Gastrocnemius medialis (tissue), 4 donors: ENCODE results near the gene LCT. TPM values are rescaled to one million over a fixed set of nuclear protein-coding genes. Genes with fewer than 3 reads are reported as not detected.

Source experiments
- ATAC-seq, 2 donors: fragments of 150-250 bp; one replicate each; pipeline ENCODE4 v1.9.1; 2016
- DNase-seq, 2 donors: peaks; one replicate each; pipeline ENCODE4 v3.0.0-alpha.2; 2019
- H3K27ac ChIP-seq, 4 donors: fragments of 200-600 bp; sonication (generic); 1 replicate in 1 of 4; 2 replicates in 3 of 4; pipeline ENCODE4 v1.5.1; 2016 to 2018; ENCODE audit warnings: mild to moderate bottlenecking in 2 of 4, moderate library complexity in 1 of 4
- H3K27me3 ChIP-seq, 3 donors: fragments of 200-600 bp; sonication (generic) in 2 of 3; 1 replicate in 1 of 3; 2 replicates in 2 of 3; pipeline versions ENCODE4 v1.5.1 to v1.6.0; 2016 to 2019; ENCODE audit warnings: mild to moderate bottlenecking in 1 of 3, moderate library complexity in 1 of 3
- H3K36me3 ChIP-seq, 2 donors: fragments of 200-600 bp; sonication (generic) in 1 of 2; one replicate each; pipeline ENCODE4 v1.5.1; 2017 to 2018
- H3K4me1 ChIP-seq, 2 donors: fragments of 200-600 bp; sonication (generic) in 1 of 2; one replicate each; pipeline ENCODE4 v1.5.1; 2016 to 2017; ENCODE audit warnings: mild to moderate bottlenecking in 2 of 2
- H3K4me3 ChIP-seq, 4 donors: fragments of 200-600 bp; sonication (generic) in 3 of 4; 1 replicate in 1 of 4; 2 replicates in 3 of 4; pipeline ENCODE4 v1.5.1; 2016 to 2019; ENCODE audit warnings: mild to moderate bottlenecking in 2 of 4
- H3K9me3 ChIP-seq, 3 donors: fragments of 200-600 bp; sonication (generic) in 2 of 3; 1 replicate in 1 of 3; 2 replicates in 2 of 3; pipeline ENCODE4 v1.5.1; 2016 to 2019
- CTCF ChIP-seq, 5 experiments: fragments of 450-650 bp in 3 of 5; fragments of 200-600 bp in 2 of 5; sonication (generic) in 2 of 5; IDR thresholded peaks in 4 of 5; conservative IDR thresholded peaks in 1 of 5; 1 replicate in 4 of 5; 2 replicates in 1 of 5; pipeline ENCODE4 v1.5.1; 2016 to 2019; ENCODE audit warnings: antibody characterized with exemption in 5 of 5, mild to moderate bottlenecking in 3 of 5, moderate library complexity in 3 of 5
- POLR2A ChIP-seq, 2 donors: fragments of 450-650 bp; IDR thresholded peaks; one replicate each; pipeline ENCODE4 v1.6.1; 2017; ENCODE audit warnings: antibody characterized with exemption in 2 of 2, mild to moderate bottlenecking in 2 of 2, moderate library complexity in 2 of 2
- in situ Hi-C, 4 donors: fragments of 200-750 bp; cut with MboI; loops; one replicate each; pipeline versions ENCODE4 v1.15.0 to v1.8.0; 2017; ENCODE audit warnings: low sequenced_read_pairs in 4 of 4
- intact Hi-C: fragments of 100-400 bp; cut with DNase I; formaldehyde crosslinking; loops from one replicate; pipeline ENCODE4 v1.15.1; 2023; ENCODE audit warnings: low total_unique reads
- total RNA-seq, 4 donors: library from RNA; depleted of rRNA; stranded (reverse); fragments of >200 nt; gene quantifications; one replicate each; pipeline versions ENCODE4 v1.1.0 to v1.2.3, GENCODE V29; 2016

Gene LCT
- total RNA-seq, 4 donors from 2014 or later, result 0.13 TPM; not detected in 3

- TF ChIP-seq CTCF (IDR thresholded peaks at IDR 0.05 in 4 of 5, conservative IDR thresholded peaks at IDR 0.05 in 1 of 5), result no peak
- no peak for TF ChIP-seq POLR2A (IDR thresholded peaks at IDR 0.05)
- DNase-seq (no peak), ATAC-seq (no peak)
- Histone ChIP-seq H3K4me3 (no peak overlapping the region), H3K9me3 (no peaks in the 10 kb centered on the region), H3K27ac (no peak overlapping the region), H3K4me1 (no peaks in the 10 kb centered on the region), H3K27me3 (no peaks in the 10 kb centered on the region), H3K36me3 (peaks cover 3 to 67% of the 10 kb centered on the region in 2 donors)
- in situ Hi-C loops (no loop called here), intact Hi-C loops (no loop called here)
Observed at GRCh38 chr2:135862718-135863117, 25.7 kb upstream of the LCT start.

GRCh38 chr2:135853401-135853800 is 16.4 kb upstream of the LCT start:
- in situ Hi-C loops, result no loop called here
- intact Hi-C loops, result no loop called here
- no peaks in the 10 kb centered on the region for H3K27me3 ChIP-seq
- no peak for TF ChIP-seq POLR2A (IDR thresholded peaks at IDR 0.05)
- no peak for TF ChIP-seq CTCF (IDR thresholded peaks at IDR 0.05 in 4 of 5, conservative IDR thresholded peaks at IDR 0.05 in 1 of 5)
- peaks cover 0 to 35% of the 10 kb centered on the region in 2 donors for H3K36me3 ChIP-seq
- no peak for DNase-seq
- H3K27ac ChIP-seq, result no peak overlapping the region
- no peaks in the 10 kb centered on the region for H3K9me3 ChIP-seq
- H3K4me1 ChIP-seq, result no peaks in the 10 kb centered on the region
- H3K4me3 ChIP-seq, result no peak overlapping the region
- no peak for ATAC-seq

GRCh38 chr2:135851858-135852257 is 14.9 kb upstream of the LCT start:
- no peak for TF ChIP-seq CTCF (IDR thresholded peaks at IDR 0.05 in 4 of 5, conservative IDR thresholded peaks at IDR 0.05 in 1 of 5)
- no peak for TF ChIP-seq POLR2A (IDR thresholded peaks at IDR 0.05)
- in situ Hi-C loops, result no loop called here
- Histone ChIP-seq H3K27me3 (no peaks in the 10 kb centered on the region), H3K9me3 (no peaks in the 10 kb centered on the region), H3K4me1 (no peaks in the 10 kb centered on the region), H3K4me3 (no peak overlapping the region), H3K27ac (no peak overlapping the region), H3K36me3 (peaks cover 0 to 32% of the 10 kb centered on the region in 2 donors)
- ATAC-seq, result no peak
- no peak for DNase-seq
- intact Hi-C loops, result no loop called here

- DNase-seq, result no peak
- Histone ChIP-seq H3K27ac (no peak overlapping the region), H3K4me1 (no peaks in the 10 kb centered on the region), H3K4me3 (no peak overlapping the region), H3K27me3 (no peaks in the 10 kb centered on the region), H3K9me3 (no peaks in the 10 kb centered on the region), H3K36me3 (peaks cover 0 to 32% of the 10 kb centered on the region in 2 donors)
- ATAC-seq, result no peak
- intact Hi-C loops (no loop called here), in situ Hi-C loops (no loop called here)
- TF ChIP-seq POLR2A (IDR thresholded peaks at IDR 0.05), result no peak
Observed at GRCh38 chr2:135850892-135851668, 14.1 kb upstream of the LCT start.

- no peaks in the 10 kb centered on the region for H3K4me1 ChIP-seq
- in situ Hi-C loops (no loop called here), intact Hi-C loops (no loop called here)
- no peak overlapping the region for H3K4me3 ChIP-seq
- no peaks in the 10 kb centered on the region for H3K9me3 ChIP-seq
- DNase-seq (no peak), ATAC-seq (no peak)
- TF ChIP-seq CTCF (IDR thresholded peaks at IDR 0.05 in 4 of 5, conservative IDR thresholded peaks at IDR 0.05 in 1 of 5) (no peak), POLR2A (IDR thresholded peaks at IDR 0.05) (no peak)
- peaks cover 0 to 51% of the 10 kb centered on the region in 2 donors for H3K36me3 ChIP-seq
- no peaks in the 10 kb centered on the region for H3K27me3 ChIP-seq
- no peak overlapping the region for H3K27ac ChIP-seq
Observed at GRCh38 chr2:135849087-135849486, 12.1 kb upstream of the LCT start.
